Smooth muscle cell (in vitro differentiated cells): ENCODE measurements around the gene AUTS2. TPM values are rescaled to one million over a fixed set of nuclear protein-coding genes. Genes with fewer than 3 reads are reported as not detected.

ENCODE experiments used
- DNase-seq: peaks from one replicate; lab custom pipeline; 2025; ENCODE audit not compliant: unreplicated experiment; lab: John Stamatoyannopoulos, UW
- H2AFZ ChIP-seq: fragments of 200-600 bp; sonication (generic); 2 replicates; pipeline ENCODE4 v1.6.0; 2016; ENCODE audit warnings: antibody characterized with exemption, low read depth, mild to moderate bottlenecking
- H3F3A ChIP-seq: fragments of 200-600 bp; sonication (generic); 2 replicates; pipeline ENCODE4 v1.6.0; 2017; ENCODE audit warnings: antibody characterized with exemption, low read depth
- H3K27ac ChIP-seq: fragments of 200-600 bp; sonication (generic); 2 replicates; pipeline ENCODE4 v1.5.1; 2016; ENCODE audit warnings: low read depth, mild to moderate bottlenecking
- H3K27me3 ChIP-seq: fragments of 200-600 bp; sonication (generic); 2 replicates; pipeline ENCODE4 v1.6.1; 2016; ENCODE audit warnings: low read depth, mild to moderate bottlenecking
- H3K36me3 ChIP-seq: fragments of 200-600 bp; sonication (generic); 2 replicates; pipeline ENCODE4 v1.5.1; 2016; ENCODE audit warnings: low read depth
- H3K4me1 ChIP-seq: fragments of 200-600 bp; sonication (generic); 2 replicates; pipeline ENCODE4 v1.5.1; 2016; ENCODE audit warnings: low read depth
- H3K4me2 ChIP-seq: fragments of 200-600 bp; sonication (generic); 2 replicates; pipeline ENCODE4 v1.6.0; 2016; ENCODE audit warnings: mild to moderate bottlenecking
- H3K4me3 ChIP-seq: fragments of 200-600 bp; sonication (generic); 2 replicates; pipeline ENCODE4 v1.5.1; 2016; ENCODE audit warnings: mild to moderate bottlenecking
- H3K79me2 ChIP-seq: fragments of 200-600 bp; sonication (generic); 2 replicates; pipeline ENCODE4 v1.6.0; 2016; ENCODE audit warnings: low read depth, mild to moderate bottlenecking
- H3K9ac ChIP-seq: fragments of 200-600 bp; sonication (generic); 2 replicates; pipeline ENCODE4 v1.6.0; 2016; ENCODE audit warnings: low read depth
- H3K9me3 ChIP-seq: fragments of 200-600 bp; sonication (generic); replicated peaks from 2 replicates; pipeline ENCODE4 v1.5.1; 2016; ENCODE audit warnings: low read depth
- H4K20me1 ChIP-seq: fragments of 200-600 bp; sonication (generic); 2 replicates; pipeline ENCODE4 v1.6.0; 2016; ENCODE audit warnings: low read depth
- CTCF ChIP-seq: fragments of 200-600 bp; sonication (generic); IDR thresholded peaks from 2 replicates; pipeline ENCODE4 v1.5.1; 2017; ENCODE audit warnings: borderline replicate concordance, mild to moderate bottlenecking, antibody characterized with exemption; ENCODE audit not compliant: insufficient read depth, poor library complexity, severe bottlenecking
- WGBS: methylation state at CpG from one replicate; pipeline ENCODE4 v1.1.7; 2016; ENCODE audit warnings: low lambda C conversion rate; 5-methylcytosine and 5-hydroxymethylcytosine counted together
- polyA plus RNA-seq: library from polyadenylated mRNA; unstranded; fragments of >200 nt; fragmentation: Nextera tagmentation; extraction: Ambion mirVana; gene quantifications from 2 replicates; pipeline ENCODE4 v1.2.1, GENCODE V29; 2016
- total RNA-seq: library from RNA; depleted of rRNA; stranded (reverse); fragments of >200 nt; gene quantifications from 2 replicates; pipeline ENCODE4 v1.2.3, GENCODE V29; 2014

AUTS2 gene
- total and polyA plus RNA-seq, 2 experiments from 2014 or later: 6.5 to 8.6 TPM

GRCh38 chr7:70183278-70183677 lies 585.0 kb downstream of the AUTS2 start:
- H3K27me3 ChIP-seq: no peaks in the 10 kb centered on the region
- no peaks in the 10 kb centered on the region for H3K36me3 ChIP-seq
- no peaks in the 10 kb centered on the region for H3F3A ChIP-seq
- 81% methylated on average over 6 of the region's 6 CpGs for WGBS
- no peak overlapping the region for H3K4me2 ChIP-seq
- TF ChIP-seq CTCF: no peak
- H3K79me2 ChIP-seq: no peaks in the 10 kb centered on the region
- H3K4me3 ChIP-seq: no peak overlapping the region
- H3K9me3 ChIP-seq: no peaks in the 10 kb centered on the region
- no peak overlapping the region for H2AFZ ChIP-seq
- H4K20me1 ChIP-seq: no peaks in the 10 kb centered on the region
- H3K27ac ChIP-seq: no peak overlapping the region
- no peak for DNase-seq
- H3K9ac ChIP-seq: no peak overlapping the region
- peaks cover 8% of the 10 kb centered on the region for H3K4me1 ChIP-seq

DNA sequence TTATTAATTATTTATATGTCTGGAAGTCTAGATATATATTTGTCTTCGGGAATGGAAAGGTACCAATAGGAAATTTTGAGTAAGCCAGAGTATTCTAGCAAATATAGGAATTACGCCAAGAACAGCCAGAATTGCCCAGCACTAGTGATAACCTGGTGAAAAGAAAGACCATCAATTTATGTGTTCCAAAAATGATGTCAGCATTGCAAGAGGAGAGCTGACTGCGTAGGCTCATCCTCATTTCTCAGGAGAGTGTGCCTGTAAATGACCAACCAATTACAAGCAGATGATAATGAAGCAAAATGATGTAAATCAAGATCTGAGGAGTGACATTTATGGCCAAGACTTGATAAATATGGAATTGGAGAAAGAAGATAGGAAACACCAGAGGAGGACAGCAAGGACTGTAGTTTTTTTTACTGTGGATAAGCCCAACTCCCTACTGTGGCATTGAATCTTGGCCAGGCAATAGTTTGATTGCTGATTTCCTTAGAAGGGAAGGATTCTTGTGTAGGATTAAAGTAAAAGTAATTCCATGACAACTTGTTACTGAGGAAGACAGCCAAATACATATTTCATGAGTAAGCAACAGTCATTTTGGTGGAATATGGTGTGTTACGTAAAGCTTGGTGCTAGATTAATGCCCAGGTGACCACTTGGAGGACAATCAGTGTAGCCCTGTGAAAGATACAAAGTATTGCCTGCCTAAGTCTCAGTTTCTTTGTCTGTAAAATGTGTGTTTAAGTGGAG lies 590.8 kb downstream of the AUTS2 start:
- Histone ChIP-seq H3F3A (no peaks in the 10 kb centered on the region), H3K4me3 (no peak overlapping the region), H3K27ac (no peak overlapping the region), H3K4me2 (no peak overlapping the region), H3K4me1 (peaks cover under 1% of the 10 kb centered on the region), H3K27me3 (no peaks in the 10 kb centered on the region), H3K36me3 (no peaks in the 10 kb centered on the region), H2AFZ (no peak overlapping the region), H3K9ac (no peak overlapping the region), H3K79me2 (no peaks in the 10 kb centered on the region), H3K9me3 (no peaks in the 10 kb centered on the region), H4K20me1 (no peaks in the 10 kb centered on the region)
- WGBS: 97% methylated on average over 4 of the region's 4 CpGs
- DNase-seq: no peak
- TF ChIP-seq CTCF: no peak

DNA sequence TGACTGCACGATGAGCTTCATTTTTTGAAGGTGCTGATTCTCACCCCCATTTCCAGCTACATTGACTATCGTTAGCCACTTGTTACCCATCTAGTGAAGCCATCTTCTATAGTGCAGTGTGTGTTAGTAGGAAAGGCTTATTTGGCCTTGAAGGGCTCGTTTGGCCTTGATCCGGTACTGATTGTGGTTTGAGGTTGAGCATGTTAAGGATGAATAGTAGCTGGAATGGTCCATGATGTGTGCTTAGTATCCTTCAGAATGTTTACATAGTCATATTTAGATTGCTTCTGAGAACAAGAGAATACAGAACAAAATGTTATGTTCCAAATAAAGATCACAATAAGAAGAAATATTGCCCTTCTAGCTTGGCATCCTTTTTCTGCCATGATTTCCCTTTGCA lies 591.5 kb downstream of the AUTS2 start:
- H3K9ac ChIP-seq: no peak overlapping the region
- H3K4me1 ChIP-seq: no peaks in the 10 kb centered on the region
- TF ChIP-seq CTCF: no peak
- no peak overlapping the region for H3K27ac ChIP-seq
- H3K9me3 ChIP-seq: no peaks in the 10 kb centered on the region
- H3F3A ChIP-seq: no peaks in the 10 kb centered on the region
- no peak overlapping the region for H3K4me2 ChIP-seq
- H2AFZ ChIP-seq: no peak overlapping the region
- no peaks in the 10 kb centered on the region for H3K36me3 ChIP-seq
- WGBS: 94% methylated on average over 4 of the region's 4 CpGs
- no peaks in the 10 kb centered on the region for H3K27me3 ChIP-seq
- no peaks in the 10 kb centered on the region for H4K20me1 ChIP-seq
- H3K79me2 ChIP-seq: no peaks in the 10 kb centered on the region
- DNase-seq: no peak
- H3K4me3 ChIP-seq: no peak overlapping the region

GRCh38 chr7:70190281-70190680 lies 592.0 kb downstream of the AUTS2 start:
- 97% methylated on average over 4 of the region's 4 CpGs for WGBS
- no peak overlapping the region for H3K27ac ChIP-seq
- no peak overlapping the region for H3K4me3 ChIP-seq
- DNase-seq: no peak
- H2AFZ ChIP-seq: no peak overlapping the region
- no peaks in the 10 kb centered on the region for H3F3A ChIP-seq
- H3K79me2 ChIP-seq: no peaks in the 10 kb centered on the region
- no peaks in the 10 kb centered on the region for H3K4me1 ChIP-seq
- no peak for TF ChIP-seq CTCF
- H3K4me2 ChIP-seq: no peak overlapping the region
- H3K9me3 ChIP-seq: no peaks in the 10 kb centered on the region
- no peaks in the 10 kb centered on the region for H3K36me3 ChIP-seq
- no peaks in the 10 kb centered on the region for H4K20me1 ChIP-seq
- H3K27me3 ChIP-seq: no peaks in the 10 kb centered on the region
- H3K9ac ChIP-seq: no peak overlapping the region
